HG03520 (cell line): ENCODE data around the gene MYO1E.
"Not testable (repeated sequence)": the region's sequence is repeated elsewhere in the genome, so short reads cannot be mapped to it uniquely, and the experiment has no call there.

Source experiments
- ATAC-seq: cut with Tn5 transposase; IDR thresholded peaks from one replicate; pipeline ENCODE4 v1.9.1; 2021; ENCODE audit warnings: mild to moderate bottlenecking, moderate library complexity; ENCODE audit not compliant: unreplicated experiment

MYO1E gene

DNA sequence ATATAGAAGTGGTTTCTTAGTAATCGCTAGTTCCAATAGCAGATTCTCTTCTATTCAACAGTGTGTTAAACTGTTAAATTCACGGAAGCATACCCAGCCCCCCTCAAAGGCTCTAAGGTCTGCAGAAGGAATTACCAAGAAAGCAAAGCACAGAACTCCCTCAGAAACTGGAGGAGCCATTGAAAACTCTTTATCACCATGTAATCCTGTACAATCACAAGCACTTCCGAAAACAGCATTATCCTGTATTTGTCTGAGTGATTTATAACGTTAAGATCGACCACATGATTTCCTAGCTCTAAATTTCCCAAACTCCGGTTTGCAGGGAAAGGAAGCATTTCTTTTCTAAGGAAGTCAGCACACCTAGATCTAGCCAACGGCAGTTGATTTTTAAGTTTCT lies 20.0 kb downstream of the MYO1E start:
- no peak for ATAC-seq

DNA sequence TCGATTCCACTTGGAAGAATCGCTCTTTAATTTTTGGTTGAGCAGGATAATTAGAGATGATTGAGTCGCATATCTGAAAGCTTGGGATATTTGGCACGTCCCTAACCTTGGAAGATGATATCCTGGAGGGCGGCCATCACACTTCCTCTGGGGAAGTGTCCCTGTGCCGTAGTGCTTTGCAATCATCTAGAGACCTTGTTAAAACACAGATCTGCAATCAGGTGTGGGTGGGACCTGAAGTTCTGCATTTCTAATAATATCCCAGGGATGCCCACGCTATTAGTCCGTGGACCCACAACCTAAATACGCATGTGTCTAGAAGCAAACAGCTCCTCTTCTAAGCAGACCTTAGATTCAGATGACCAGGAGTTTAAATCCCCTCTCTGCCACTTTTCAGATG lies 20.5 kb downstream of the MYO1E start:
- no peak for ATAC-seq

DNA sequence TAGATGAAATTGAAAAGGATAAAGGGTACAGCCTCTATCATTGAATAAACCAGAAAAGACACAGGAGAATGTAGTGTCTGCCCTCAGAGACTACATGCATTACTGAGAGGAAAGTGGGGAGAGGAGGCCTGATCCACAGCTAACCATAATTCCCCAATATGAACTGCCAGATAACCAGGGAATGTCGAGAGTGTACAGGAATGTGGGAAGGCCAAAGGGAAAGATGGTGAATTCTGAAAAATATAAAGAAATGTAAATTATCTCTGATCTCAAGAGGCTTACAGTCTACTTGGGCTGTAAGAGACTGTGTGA lies 22.3 kb downstream of the MYO1E start:
- ATAC-seq = no peak

GRCh38 chr15:59349680-59350420 lies 22.8 kb downstream of the MYO1E start:
- no peak for ATAC-seq

GRCh38 chr15:59347915-59348314 lies 24.8 kb downstream of the MYO1E start:
- ATAC-seq = no peak

DNA sequence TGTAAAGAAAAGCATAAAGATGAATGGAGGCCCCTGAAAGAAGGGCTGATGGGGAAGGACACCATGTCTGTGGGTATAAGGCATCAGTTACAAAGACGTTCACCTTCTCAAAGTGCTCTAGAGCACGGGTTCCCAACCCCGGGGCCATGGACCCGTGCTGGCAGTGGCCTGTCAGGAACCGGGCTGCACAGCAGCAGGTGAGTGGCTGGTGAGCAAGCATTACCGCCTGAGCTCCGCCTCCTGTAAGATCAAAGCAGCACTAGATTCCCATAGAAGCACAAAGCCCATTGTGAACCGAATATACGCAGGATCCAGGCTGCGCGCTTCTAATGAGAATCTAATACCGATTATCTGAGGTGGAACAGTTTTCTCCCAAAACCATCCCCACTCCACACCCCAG lies 25.7 kb downstream of the MYO1E start:
- ATAC-seq = no peak

DNA sequence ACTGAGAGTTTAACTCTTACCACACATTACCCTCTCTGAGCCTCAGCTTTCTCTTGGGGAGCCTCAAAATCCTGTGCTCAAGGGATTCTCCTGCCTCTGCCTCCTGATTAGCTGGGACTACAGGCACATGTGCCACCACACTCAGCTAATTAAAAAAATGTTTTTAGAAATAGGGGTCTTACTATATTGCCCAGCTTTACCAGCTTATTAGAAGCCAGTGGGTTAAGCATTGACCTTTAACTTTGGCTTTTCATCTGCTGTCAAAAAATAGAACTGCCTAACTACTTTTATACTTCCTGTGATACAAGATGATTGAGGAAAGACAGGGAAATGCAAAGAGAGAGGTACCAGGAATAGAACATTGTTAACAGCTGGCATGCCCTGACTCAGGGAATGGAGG lies 27.3 kb downstream of the MYO1E start:
- no peak for ATAC-seq

- ATAC-seq = no peak
These were observed 28.4 kb downstream of the MYO1E start for GRCh38 chr15:59344311-59344710.

DNA sequence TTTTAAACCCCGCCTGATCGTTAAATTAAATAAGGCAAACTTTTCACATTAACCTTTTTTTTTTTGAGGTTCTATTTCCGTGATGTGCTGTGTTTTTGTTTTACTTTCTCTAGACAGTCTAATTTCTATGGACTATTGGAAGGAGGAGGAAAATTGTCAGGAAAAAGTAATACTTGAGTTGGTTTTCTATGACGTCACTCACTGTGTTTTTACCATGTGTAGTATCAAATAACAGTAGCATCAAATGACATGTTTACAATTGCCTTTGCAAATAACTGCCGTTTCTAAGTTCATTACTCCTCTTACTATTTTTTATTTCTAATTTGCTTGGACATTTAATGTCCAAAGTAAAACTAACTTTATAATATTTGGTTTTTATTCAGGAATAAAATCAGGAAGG lies 32.3 kb downstream of the MYO1E start:
- no peak for ATAC-seq

GRCh38 chr15:59339252-59339672 lies 33.4 kb downstream of the MYO1E start:
- ATAC-seq = no peak

DNA sequence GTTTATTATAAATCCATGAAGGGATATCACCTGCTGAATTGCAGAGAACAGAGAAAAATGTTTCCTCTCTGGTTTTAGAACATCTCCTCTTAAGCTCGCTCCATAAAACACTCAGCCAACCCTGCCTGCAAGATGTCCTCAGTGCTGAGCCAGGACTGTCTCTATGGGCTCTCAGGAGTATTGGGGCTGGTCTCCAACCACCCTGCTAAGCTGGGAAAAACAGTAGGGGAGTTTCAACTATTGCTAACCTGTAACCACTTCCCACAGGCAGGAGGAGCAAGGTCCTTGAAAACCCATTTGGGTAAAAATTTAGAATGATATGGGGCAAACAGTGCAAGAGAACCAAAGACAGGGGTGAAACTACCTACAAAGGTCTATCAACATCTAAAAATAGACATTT lies 34.3 kb downstream of the MYO1E start:
- ATAC-seq = no peak

DNA sequence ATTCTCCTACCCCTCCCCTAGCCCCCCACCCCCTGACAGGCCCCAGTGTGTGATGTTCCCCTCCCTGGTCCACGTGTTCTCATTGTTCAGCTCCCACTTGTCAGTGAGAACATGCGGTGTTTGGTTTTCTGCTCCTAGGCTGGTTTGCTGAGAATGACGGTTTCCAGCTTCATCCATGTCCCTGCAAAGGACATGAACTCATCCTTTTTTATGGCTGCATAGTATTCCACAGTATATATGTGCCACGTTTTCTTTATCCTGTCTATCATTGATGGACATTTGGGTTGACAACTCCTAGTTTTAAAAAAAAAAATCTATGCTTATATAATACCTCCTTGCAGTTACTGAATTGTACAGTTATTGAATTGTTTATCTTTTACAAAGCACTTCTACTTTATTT lies 35.9 kb downstream of the MYO1E start:
- ATAC-seq = not testable (repeated sequence)

DNA sequence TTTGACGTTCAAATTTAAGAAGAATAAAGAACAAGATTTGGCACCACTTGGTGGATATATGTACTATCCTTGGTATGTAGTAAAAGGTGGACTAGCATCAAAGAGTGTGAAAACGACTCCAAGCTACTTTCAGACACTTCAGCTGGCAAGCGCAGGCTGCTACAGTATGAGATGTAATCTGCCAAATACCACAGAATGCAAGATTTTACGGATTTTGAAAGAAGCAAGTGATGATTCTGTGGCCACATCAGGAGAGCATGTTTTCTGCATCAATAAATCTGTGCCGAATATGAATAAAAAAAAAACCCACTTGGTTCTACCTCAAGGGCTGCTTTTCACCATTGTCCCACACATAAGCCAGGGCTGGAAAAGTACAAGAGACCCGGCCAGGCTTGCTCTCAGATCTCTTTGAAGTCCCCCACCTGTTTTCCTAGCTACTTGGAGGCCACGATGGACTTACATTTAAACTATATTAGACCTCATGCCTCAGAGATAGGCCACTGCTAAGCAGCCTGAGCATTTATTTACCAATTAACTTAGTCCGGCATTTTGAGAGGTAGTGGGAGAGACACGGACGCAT lies 37.4 kb downstream of the MYO1E start:
- ATAC-seq = no peak

- no peak for ATAC-seq
These were observed 38.6 kb downstream of the MYO1E start for GRCh38 chr15:59334076-59334415.

- no peak for ATAC-seq
These were observed 39.1 kb downstream of the MYO1E start for GRCh38 chr15:59333401-59334075.

DNA sequence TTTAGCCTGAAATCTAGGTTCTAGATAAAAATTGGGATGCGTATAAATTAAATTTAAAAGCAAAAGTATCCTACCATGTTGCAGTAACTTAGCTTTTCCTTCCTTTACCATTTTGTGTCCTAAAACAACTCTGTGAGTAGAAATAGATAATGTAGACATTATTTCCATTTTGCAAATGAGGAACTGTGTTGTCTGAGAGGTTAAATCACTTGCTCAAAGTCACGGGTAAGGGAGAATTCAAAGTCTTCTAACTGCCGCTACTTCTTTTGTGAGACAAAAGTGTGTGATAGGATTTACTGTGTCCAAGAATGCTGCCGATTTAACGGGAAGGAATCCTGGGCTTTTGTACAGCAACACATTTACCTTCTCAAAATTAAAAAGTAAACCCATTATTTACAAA lies 40.7 kb downstream of the MYO1E start:
- ATAC-seq = no peak

GRCh38 chr15:59330649-59331048 lies 42.0 kb downstream of the MYO1E start:
- no peak for ATAC-seq

- no peak for ATAC-seq
These were observed 42.9 kb downstream of the MYO1E start for GRCh38 chr15:59329570-59330350.

DNA sequence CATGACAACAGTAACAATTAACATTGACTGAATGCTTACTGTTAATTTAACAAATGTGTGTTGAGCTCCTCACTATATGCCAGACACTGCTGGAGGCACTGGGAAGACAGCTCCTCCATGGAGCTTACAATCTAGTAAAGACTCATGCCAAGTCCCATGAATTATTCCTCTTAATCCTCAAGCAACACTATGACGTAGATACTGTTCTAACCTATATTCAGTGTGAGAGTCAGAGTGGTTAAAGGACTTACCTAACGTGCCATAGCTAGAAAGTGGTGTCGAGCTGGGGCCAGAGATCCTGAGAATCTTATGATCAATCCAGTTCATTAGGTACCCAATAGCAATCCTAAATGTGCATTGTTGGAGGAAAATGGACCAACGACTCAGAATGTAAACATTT lies 43.6 kb downstream of the MYO1E start:
- no peak for ATAC-seq

- ATAC-seq = no peak
These were observed 44.7 kb downstream of the MYO1E start for GRCh38 chr15:59327942-59328341.

DNA sequence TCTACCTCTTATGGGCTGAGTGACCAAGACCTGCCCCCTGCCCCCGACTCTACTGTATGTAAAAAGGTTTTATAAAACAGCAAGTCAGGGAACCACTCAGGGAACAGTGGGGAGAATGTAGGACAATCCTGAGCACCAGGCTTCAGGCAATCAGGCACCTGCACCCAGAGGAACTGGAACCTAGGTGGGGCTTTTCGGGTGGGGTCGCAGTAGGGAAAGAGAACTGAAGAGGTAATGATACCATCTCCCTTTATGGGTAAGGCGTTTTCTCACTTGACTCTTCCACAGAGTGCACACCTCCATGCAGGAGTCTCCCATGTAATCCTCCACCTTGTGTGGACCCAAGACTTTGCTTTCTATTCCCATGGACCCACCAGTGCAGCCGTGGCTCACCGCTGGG lies 45.8 kb downstream of the MYO1E start:
- ATAC-seq = no peak
